IMR-90 (cell line): ENCODE data around the gene AUTS2. TPM values are rescaled to one million over a fixed set of nuclear protein-coding genes. Genes with fewer than 3 reads are reported as not detected.

Source experiments
- ATAC-seq: fragments of 200-7000 bp; cut with Tn5 transposase; 2 replicates; pipeline ENCODE4 v1.9.1; 2020; ENCODE audit warnings: low read depth, mild to moderate bottlenecking, moderate library complexity
- BruUV-seq: library from RNA; stranded (reverse); fragments of 400-500 nt; replicated peaks from 2 replicates; lab custom pipeline; 2021; lab: Mats Ljungman, UMichigan
- CTCF ChIA-PET: fragments of 300-600 bp; formaldehyde crosslinking; extraction: SDS; loops from one replicate; lab custom pipeline; 2021; ENCODE audit warnings: antibody characterized with exemption; lab: Yijun Ruan, JAX
- POLR2A ChIA-PET: fragments of 300-600 bp; sonication (Branson Sonifier 250); formaldehyde crosslinking; loops from one replicate; lab custom pipeline; 2022; ENCODE audit warnings: antibody characterized with exemption; ENCODE audit not compliant: unreplicated experiment; lab: Charles Lee
- DNase-seq: peaks from one replicate; pipeline ENCODE4 v3.0.0; 2013
- H2AFZ ChIP-seq: replicated peaks from 2 replicates; pipeline ENCODE3; 2013; ENCODE audit warnings: low read length, mild to moderate bottlenecking; ENCODE audit not compliant: poor library complexity
- H2AK5ac ChIP-seq: 2 replicates; pipeline ENCODE4 v1.6.1; 2013; ENCODE audit warnings: low read depth, low read length, inconsistent platforms
- H2AK9ac ChIP-seq: replicated peaks from 2 replicates; pipeline ENCODE3; 2013; ENCODE audit warnings: mild to moderate bottlenecking, low read depth, low read length, moderate library complexity; ENCODE audit not compliant: poor library complexity
- H2BK120ac ChIP-seq: 2 replicates; pipeline ENCODE4 v1.6.1; 2013; ENCODE audit warnings: low read depth, low read length, inconsistent platforms
- H2BK15ac ChIP-seq: 3 replicates; pipeline ENCODE4 v1.6.1; 2013; ENCODE audit warnings: low read depth, low read length, inconsistent platforms
- H2BK20ac ChIP-seq: 2 replicates; pipeline ENCODE4 v1.6.1; 2013; ENCODE audit warnings: low read depth, mild to moderate bottlenecking, inconsistent platforms, low read length, moderate library complexity
- H2BK5ac ChIP-seq: 2 replicates; pipeline ENCODE4 v1.6.1; 2013; ENCODE audit warnings: mild to moderate bottlenecking, low read depth, low read length, inconsistent platforms; ENCODE audit not compliant: poor library complexity, severe bottlenecking
- H3K14ac ChIP-seq: replicated peaks from 2 replicates; pipeline ENCODE4 v1.6.1; 2013; ENCODE audit warnings: low read depth, low read length, inconsistent platforms
- H3K18ac ChIP-seq: 2 replicates; pipeline ENCODE4 v1.6.1; 2013; ENCODE audit warnings: low read depth, low read length, control low read depth
- H3K23ac ChIP-seq: 2 replicates; pipeline ENCODE4 v1.6.1; 2013; ENCODE audit warnings: low read depth, low read length, inconsistent platforms
- H3K27ac ChIP-seq: 2 replicates; pipeline ENCODE4 v1.5.1; 2013; ENCODE audit warnings: mild to moderate bottlenecking, control low read depth, low read length; ENCODE audit not compliant: insufficient read depth
- H3K27me3 ChIP-seq: 2 replicates; pipeline ENCODE4 v1.6.1; 2013; ENCODE audit warnings: low read length; ENCODE audit not compliant: control insufficient read depth, insufficient read depth
- H3K36me3 ChIP-seq: 2 replicates; pipeline ENCODE4 v1.6.1; 2013; ENCODE audit warnings: low read length, mixed read lengths; ENCODE audit not compliant: control insufficient read depth, insufficient read depth
- H3K4ac ChIP-seq: 2 replicates; pipeline ENCODE4 v1.6.1; 2013; ENCODE audit warnings: low read depth, low read length, inconsistent platforms
- H3K4me1 ChIP-seq: 2 replicates; pipeline ENCODE4 v1.6.1; 2013; ENCODE audit warnings: low read length, mixed read lengths; ENCODE audit not compliant: control insufficient read depth, insufficient read depth
- H3K4me2 ChIP-seq: 2 replicates; pipeline ENCODE4 v1.6.1; 2013; ENCODE audit warnings: low read depth, mild to moderate bottlenecking, control low read depth, low read length, moderate library complexity
- H3K4me3 ChIP-seq: 2 replicates; pipeline ENCODE4 v1.5.1; 2013; ENCODE audit warnings: low read depth, mild to moderate bottlenecking, control low read depth, low read length, moderate library complexity; ENCODE audit not compliant: insufficient read depth
- H3K56ac ChIP-seq: 2 replicates; pipeline ENCODE4 v1.6.1; 2013; ENCODE audit warnings: low read length, inconsistent platforms; ENCODE audit not compliant: insufficient read depth; ENCODE audit errors: extremely low read depth
- H3K79me1 ChIP-seq, 2 experiments: 2 replicates each; pipeline ENCODE4 v1.6.1; 2013; ENCODE audit warnings: low read length in 2 of 2, inconsistent platforms in 1 of 2, low read depth in 1 of 2
- H3K9ac ChIP-seq: 2 replicates; pipeline ENCODE4 v1.6.1; 2013; ENCODE audit warnings: low read depth, low read length, control low read depth
- H3K9me1 ChIP-seq: 2 replicates; pipeline ENCODE4 v1.6.1; 2013; ENCODE audit warnings: low read length, inconsistent platforms; ENCODE audit not compliant: insufficient read depth
- H3K9me3 ChIP-seq: 2 replicates; pipeline ENCODE4 v1.6.1; 2013; ENCODE audit warnings: low read length; ENCODE audit not compliant: control insufficient read depth, insufficient read depth
- H4K20me1 ChIP-seq: 2 replicates; pipeline ENCODE4 v1.6.1; 2013; ENCODE audit warnings: low read length, inconsistent platforms; ENCODE audit not compliant: insufficient read depth
- H4K5ac ChIP-seq: 2 replicates; pipeline ENCODE4 v1.6.1; 2013; ENCODE audit warnings: mild to moderate bottlenecking, low read depth, low read length, control low read depth
- H4K8ac ChIP-seq, 2 experiments: 2 replicates each; pipeline ENCODE4 v1.6.1; 2013; ENCODE audit warnings: low read depth in 2 of 2, low read length in 2 of 2, control low read depth in 1 of 2, inconsistent platforms in 1 of 2
- H4K91ac ChIP-seq: 2 replicates; pipeline ENCODE4 v1.6.1; 2013; ENCODE audit warnings: low read depth, low read length, inconsistent platforms; ENCODE audit not compliant: insufficient read depth
- BHLHE40 ChIP-seq: fragments of 150-350 bp; IDR thresholded peaks from 2 replicates; pipeline ENCODE4 v1.6.1; 2016; ENCODE audit warnings: mild to moderate bottlenecking, low read depth, low read length
- CHD1 ChIP-seq: IDR thresholded peaks from 2 replicates; pipeline ENCODE4 v1.6.1; 2012; ENCODE audit warnings: low read depth, low read length, improper control_type of control experiment
- ELK1 ChIP-seq: fragments of 150-350 bp; IDR thresholded peaks from 2 replicates; pipeline ENCODE4 v1.6.1; 2016; ENCODE audit warnings: low read depth, mild to moderate bottlenecking, low read length, moderate library complexity, borderline replicate concordance
- MAZ ChIP-seq: IDR thresholded peaks from 2 replicates; pipeline ENCODE4 v1.6.1; 2012; ENCODE audit warnings: low read depth, mild to moderate bottlenecking, low read length, improper control_type of control experiment, moderate library complexity, borderline replicate concordance
- NFE2L2 ChIP-seq: fragments of 150-350 bp; IDR thresholded peaks from 2 replicates; pipeline ENCODE4 v1.6.1; 2016; ENCODE audit warnings: low read depth, mild to moderate bottlenecking, low read length
- SMC3 ChIP-seq: fragments of 150-350 bp; IDR thresholded peaks from 2 replicates; pipeline ENCODE4 v1.6.1; 2016; ENCODE audit warnings: low read depth, mild to moderate bottlenecking, antibody characterized with exemption, low read length, moderate library complexity
- WGBS, 2 experiments: methylation state at CpG; one replicate each; pipeline versions ENCODE4 v1.1.5 to v1.1.7; 2013; ENCODE audit warnings: missing lambda C conversion rate in 2 of 2; ENCODE audit not compliant: insufficient read length in 1 of 2; ENCODE audit errors: extremely low coverage in 2 of 2; 5-methylcytosine and 5-hydroxymethylcytosine counted together
- dilution Hi-C: fragments of 300-500 bp; cut with HindIII; formaldehyde crosslinking; loops from one replicate; pipeline ENCODE4 v1.14.3; 2018; ENCODE audit warnings: low sequenced_read_pairs; ENCODE audit not compliant: unreplicated experiment
- in situ Hi-C: fragments of 300-500 bp; cut with MboI; formaldehyde crosslinking; loops from 3 replicates; pipeline ENCODE4 v1.14.3; 2019; ENCODE audit warnings: low sequenced_read_pairs, inconsistent platforms, mixed read lengths
- intact Hi-C: fragments of 100-400 bp; cut with micrococcal nuclease; formaldehyde crosslinking; loops from 2 replicates; pipeline ENCODE4 v1.10.0; 2022
- polyA plus RNA-seq, 3 experiments: library from polyadenylated mRNA; depleted of rRNA; stranded (reverse); fragments of >200 nt; gene quantifications; 2 replicates each; pipeline ENCODE4 v1.2.3, GENCODE V29; 2012; ENCODE audit warnings: low replicate concordance in 1 of 3
- total RNA-seq: library from RNA; depleted of rRNA; stranded (reverse); fragments of >200 nt; gene quantifications from 2 replicates; pipeline ENCODE4 v1.2.3, GENCODE V29; 2012
- TF ChIP-seq, protein P1 (sequence below): conservative IDR thresholded peaks from 2 replicates; pipeline ENCODE4 v1.5.1; 2012; ENCODE audit warnings: mild to moderate bottlenecking, low read depth, low read length, improper control_type of control experiment

AUTS2 gene
- total and polyA plus RNA-seq, 2 of the 4 experiments (the other 2 are of a cell fraction), result 0.90 to 3.0 TPM

GRCh38 chr7:70159121-70159520 lies 560.8 kb downstream of the AUTS2 start:
- no peak overlapping the region for H2AFZ ChIP-seq
- ChIA-PET POLR2A (no interaction called here), CTCF (no interaction called here)
- no peak overlapping the region for H4K5ac ChIP-seq
- H3K56ac ChIP-seq, result no peak overlapping the region
- peaks cover 3% of the 10 kb centered on the region; the same call in 1 of the 2 replicates for H3K9me3 ChIP-seq
- no peak overlapping the region for H2BK120ac ChIP-seq
- no peak overlapping the region for H2BK15ac ChIP-seq
- no peak overlapping the region for H3K4me3 ChIP-seq
- in situ Hi-C loops, result no loop called here
- no peak overlapping the region for H3K4me2 ChIP-seq
- H4K20me1 ChIP-seq, result no peaks in the 10 kb centered on the region
- H3K36me3 ChIP-seq, result no peaks in the 10 kb centered on the region
- no peaks in the 10 kb centered on the region for H3K9me1 ChIP-seq
- intact Hi-C loops, result no loop called here
- no peak overlapping the region for H2BK20ac ChIP-seq
- no peak overlapping the region for H4K91ac ChIP-seq
- H4K8ac ChIP-seq, result no peak overlapping the region
- no peak overlapping the region for H3K23ac ChIP-seq
- H2BK5ac ChIP-seq, result no peak overlapping the region
- WGBS, 2 experiments, result no CpG with 5 or more reads among the region's 3 CpGs
- dilution Hi-C loops, result no loop called here
- H3K18ac ChIP-seq, result no peak overlapping the region
- H2AK9ac ChIP-seq, result no peak overlapping the region
- no TSS peak for BruUV-seq
- H3K4me1 ChIP-seq, result no peaks in the 10 kb centered on the region
- TF ChIP-seq MAZ (no peak), ELK1 (no peak), NFE2L2 (no peak), BHLHE40 (no peak), SMC3 (no peak), CHD1 (no peak)
- TF ChIP-seq, protein P1, sequence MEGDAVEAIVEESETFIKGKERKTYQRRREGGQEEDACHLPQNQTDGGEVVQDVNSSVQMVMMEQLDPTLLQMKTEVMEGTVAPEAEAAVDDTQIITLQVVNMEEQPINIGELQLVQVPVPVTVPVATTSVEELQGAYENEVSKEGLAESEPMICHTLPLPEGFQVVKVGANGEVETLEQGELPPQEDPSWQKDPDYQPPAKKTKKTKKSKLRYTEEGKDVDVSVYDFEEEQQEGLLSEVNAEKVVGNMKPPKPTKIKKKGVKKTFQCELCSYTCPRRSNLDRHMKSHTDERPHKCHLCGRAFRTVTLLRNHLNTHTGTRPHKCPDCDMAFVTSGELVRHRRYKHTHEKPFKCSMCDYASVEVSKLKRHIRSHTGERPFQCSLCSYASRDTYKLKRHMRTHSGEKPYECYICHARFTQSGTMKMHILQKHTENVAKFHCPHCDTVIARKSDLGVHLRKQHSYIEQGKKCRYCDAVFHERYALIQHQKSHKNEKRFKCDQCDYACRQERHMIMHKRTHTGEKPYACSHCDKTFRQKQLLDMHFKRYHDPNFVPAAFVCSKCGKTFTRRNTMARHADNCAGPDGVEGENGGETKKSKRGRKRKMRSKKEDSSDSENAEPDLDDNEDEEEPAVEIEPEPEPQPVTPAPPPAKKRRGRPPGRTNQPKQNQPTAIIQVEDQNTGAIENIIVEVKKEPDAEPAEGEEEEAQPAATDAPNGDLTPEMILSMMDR, result no peak
- no peak overlapping the region for H3K4ac ChIP-seq
- ATAC-seq (no peak), DNase-seq (no peak)
- no peaks in the 10 kb centered on the region for H3K79me1 ChIP-seq
- no peak overlapping the region for H3K27ac ChIP-seq
- H2AK5ac ChIP-seq, result no peak overlapping the region
- no peak overlapping the region for H3K14ac ChIP-seq
- H3K27me3 ChIP-seq, result no peaks in the 10 kb centered on the region
- no peak overlapping the region for H3K9ac ChIP-seq
